GM21786 (cell line): ENCODE results near the gene VEZT.

Experiments
- ATAC-seq: cut with Tn5 transposase; IDR thresholded peaks from one replicate; pipeline ENCODE4 v1.9.1; 2021; ENCODE audit not compliant: unreplicated experiment

VEZT gene

GRCh38 chr12:95200128-95200894, 17.3 kb upstream of the VEZT start:
- no peak for ATAC-seq

GRCh38 chr12:95201056-95201670, 16.4 kb upstream of the VEZT start:
- ATAC-seq = no peak

GRCh38 chr12:95202691-95203486, 14.7 kb upstream of the VEZT start:
- ATAC-seq = no peak

- ATAC-seq = no peak
Measured at GRCh38 chr12:95203487-95204030, 14.0 kb upstream of the VEZT start.

- no peak for ATAC-seq
Measured at GRCh38 chr12:95204141-95204866, 13.3 kb upstream of the VEZT start.

GRCh38 chr12:95205016-95205624, 12.5 kb upstream of the VEZT start:
- no peak for ATAC-seq

- ATAC-seq = no peak
Measured at GRCh38 chr12:95205685-95206084, 11.9 kb upstream of the VEZT start.

- ATAC-seq = no peak
Measured at GRCh38 chr12:95206916-95207315, 10.7 kb upstream of the VEZT start.

- no peak for ATAC-seq
Measured at GRCh38 chr12:95207407-95207806, 10.2 kb upstream of the VEZT start.

- no peak for ATAC-seq
Measured at GRCh38 chr12:95208678-95209077, 8.9 kb upstream of the VEZT start.

- ATAC-seq = no peak
Measured at GRCh38 chr12:95212586-95212985, 5.0 kb upstream of the VEZT start.

GRCh38 chr12:95213119-95213518, 4.5 kb upstream of the VEZT start:
- no peak for ATAC-seq

- no peak for ATAC-seq
Measured at GRCh38 chr12:95213928-95214327, 3.7 kb upstream of the VEZT start.

GRCh38 chr12:95214466-95214865, 3.1 kb upstream of the VEZT start:
- no peak for ATAC-seq

GRCh38 chr12:95215949-95216348, 1.7 kb upstream of the VEZT start:
- ATAC-seq = no peak

- peak; percentile 14 for ATAC-seq
Measured at GRCh38 chr12:95216711-95217376, 763 bp upstream of the VEZT start.

GRCh38 chr12:95218150-95219133, 835 bp downstream of the VEZT start:
- no peak for ATAC-seq

GRCh38 chr12:95220190-95220589, 2.6 kb downstream of the VEZT start:
- no peak for ATAC-seq

GRCh38 chr12:95220726-95221125, 3.1 kb downstream of the VEZT start:
- no peak for ATAC-seq
